Activated naive CD8-positive, alpha-beta T cell treated with anti-CD3 and anti-CD28 coated beads, Interleukin-2, amount 10 ng/mL, durations not matched to agents 7 days and 5 days (primary cell): Measurements from ENCODE around the gene MAPRE2. TPM values are rescaled to one million over a fixed set of nuclear protein-coding genes. Genes with fewer than 3 reads are reported as not detected.

Experiments used
- ATAC-seq: fragments of 150-1000 bp; cut with Tn5 transposase; one replicate; pipeline ENCODE4 v1.10.0; 2021; ENCODE audit warnings: low read depth, moderate library complexity
- POLR2A ChIA-PET: fragments of 350-600 bp; sonication (Branson Sonifier 250); formaldehyde crosslinking; loops from one replicate; lab custom pipeline; 2021; ENCODE audit warnings: antibody characterized with exemption; lab: Charles Lee
- DNase-seq: peaks from one replicate; pipeline ENCODE4 v3.0.0; 2021
- H3K27ac Mint-ChIP-seq: one replicate; pipeline ENCODE4 v1.8.0; 2022; ENCODE audit warnings: mild to moderate bottlenecking, mixed read lengths
- H3K27me3 Mint-ChIP-seq: one replicate; pipeline ENCODE4 v1.8.0; 2022; ENCODE audit warnings: mild to moderate bottlenecking, moderate library complexity, mixed read lengths
- H3K36me3 Mint-ChIP-seq: one replicate; pipeline ENCODE4 v1.8.0; 2021; ENCODE audit warnings: mild to moderate bottlenecking, mixed read lengths
- H3K4me1 Mint-ChIP-seq: one replicate; pipeline ENCODE4 v1.8.0; 2021; ENCODE audit warnings: mixed read lengths
- H3K4me3 Mint-ChIP-seq: one replicate; pipeline ENCODE4 v1.8.0; 2022; ENCODE audit warnings: mild to moderate bottlenecking, moderate library complexity, mixed read lengths
- H3K9me3 Mint-ChIP-seq: one replicate; pipeline ENCODE4 v1.8.0; 2021; ENCODE audit warnings: mixed read lengths
- total RNA-seq, 2 experiments: library from RNA; stranded (reverse); gene quantifications; one replicate each; pipeline ENCODE4 v1.2.3, GENCODE V29; 2021

Gene MAPRE2
- total RNA-seq, 2 experiments from 2014 or later: 61.5 to 63.2 TPM

DNA sequence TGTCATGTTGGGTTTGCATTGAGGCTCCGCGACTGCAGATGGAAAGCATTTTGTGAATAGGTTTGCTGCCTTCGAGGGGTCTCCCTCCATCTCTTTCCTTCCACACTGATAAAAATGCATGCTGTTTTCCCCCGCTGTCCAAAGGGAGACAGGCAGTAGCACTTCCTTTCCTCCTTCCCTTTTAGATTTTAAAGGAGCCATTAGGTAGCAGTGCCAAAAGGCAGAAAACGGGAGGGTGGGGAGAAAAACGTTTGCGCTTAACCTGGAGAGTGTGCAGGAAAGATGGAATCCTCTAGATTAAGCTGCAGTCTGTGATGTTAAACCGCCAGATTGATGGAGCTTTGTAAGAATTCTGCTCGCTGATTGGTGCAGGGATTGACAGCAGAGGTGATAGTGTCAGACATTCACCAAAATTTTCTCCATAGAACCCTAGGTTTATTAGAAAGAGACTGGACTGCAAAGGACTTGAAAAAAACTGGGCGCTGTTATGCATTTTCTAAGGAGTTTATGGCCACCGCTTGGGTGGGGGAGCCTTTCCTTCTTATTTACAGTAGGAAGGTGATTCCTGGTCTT is 688 bp downstream of the MAPRE2 start:
- DNase-seq (no peak), ATAC-seq (peak; percentile 7)
- POLR2A ChIA-PET: interaction anchor here (1.0 to 3.9 kb wide), 6 partner anchors 9 to 200 kb away, joined by 4 to 119 read pairs (median 5); partner anchors contain the start of gene ZNF397
- Mint-ChIP-seq H3K4me1 (peaks cover 48% of the 10 kb centered on the region), H3K36me3 (peaks cover 2% of the 10 kb centered on the region), H3K27ac (peak overlapping the region; percentile 97), H3K9me3 (no peaks in the 10 kb centered on the region), H3K27me3 (peaks cover under 1% of the 10 kb centered on the region), H3K4me3 (peak overlapping the region; percentile 89)

DNA sequence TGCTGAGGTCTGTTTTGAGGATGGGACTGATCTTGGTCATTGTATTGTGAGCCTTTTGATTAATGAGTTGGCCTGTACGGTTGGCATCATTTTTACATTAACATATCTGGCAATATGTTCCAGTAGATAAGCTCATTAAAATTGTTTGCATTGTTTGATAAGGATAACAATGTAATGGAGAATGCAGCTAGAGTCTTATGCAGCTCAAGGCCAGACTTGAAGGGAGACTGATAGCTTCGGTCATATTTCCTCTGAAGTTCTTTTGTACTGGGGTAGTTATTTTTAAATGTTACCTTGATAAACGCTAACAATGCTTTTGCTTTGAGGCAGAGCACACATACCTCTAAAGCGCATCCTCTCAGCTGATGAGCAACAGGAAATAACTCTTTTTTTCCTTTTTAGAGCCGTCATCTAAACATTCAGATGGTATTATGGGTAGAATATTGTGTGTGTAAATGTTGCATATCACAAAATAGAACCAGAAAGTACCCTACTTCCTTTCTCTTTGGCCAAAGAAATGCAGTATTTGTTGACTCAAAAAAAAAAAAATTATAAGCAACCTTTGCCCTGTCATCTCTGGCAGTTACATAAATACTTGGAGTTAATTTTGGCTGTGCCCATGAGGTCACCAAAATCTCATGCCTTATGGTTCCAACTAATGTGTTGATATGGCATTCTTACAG is 1.3 kb downstream of the MAPRE2 start:
- peak; percentile 21 for ATAC-seq
- no peak for DNase-seq
- peak overlapping the region; percentile 97 for H3K27ac Mint-ChIP-seq
- no peaks in the 10 kb centered on the region for H3K27me3 Mint-ChIP-seq
- peaks cover 53% of the 10 kb centered on the region for H3K4me1 Mint-ChIP-seq
- H3K9me3 Mint-ChIP-seq: no peaks in the 10 kb centered on the region
- peaks cover 2% of the 10 kb centered on the region for H3K36me3 Mint-ChIP-seq
- peak overlapping the region; percentile 89 for H3K4me3 Mint-ChIP-seq
- POLR2A ChIA-PET: interaction anchor here (1.0 to 3.9 kb wide), 6 partner anchors 9 to 199 kb away, joined by 4 to 119 read pairs (median 5); partner anchors contain the start of gene ZNF397

DNA sequence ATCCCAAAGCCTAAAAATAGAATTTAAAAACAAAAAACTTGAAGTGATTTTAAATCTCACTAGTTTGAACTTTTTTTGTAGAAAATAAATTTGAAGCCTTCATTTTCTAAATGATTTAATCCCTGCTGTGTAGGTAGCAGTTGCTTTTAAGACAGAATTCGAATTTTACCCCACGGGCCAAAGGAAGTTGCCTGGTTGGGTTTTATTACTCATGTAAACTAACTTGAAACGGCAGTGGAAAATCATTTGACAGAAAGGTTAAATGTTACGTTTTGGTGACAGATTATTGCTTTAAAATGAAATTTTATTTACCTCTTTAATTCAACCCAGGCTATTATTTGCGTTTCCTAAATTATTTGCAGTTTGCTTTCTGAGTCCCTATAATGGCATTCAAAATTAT is 2.0 kb downstream of the MAPRE2 start:
- POLR2A ChIA-PET: interaction anchor here (1.0 to 3.9 kb wide), 3 partner anchors 8 to 79 kb away, joined by 4 to 119 read pairs (median 6); no protein-coding TSS in a partner anchor
- no peak for DNase-seq

DNA sequence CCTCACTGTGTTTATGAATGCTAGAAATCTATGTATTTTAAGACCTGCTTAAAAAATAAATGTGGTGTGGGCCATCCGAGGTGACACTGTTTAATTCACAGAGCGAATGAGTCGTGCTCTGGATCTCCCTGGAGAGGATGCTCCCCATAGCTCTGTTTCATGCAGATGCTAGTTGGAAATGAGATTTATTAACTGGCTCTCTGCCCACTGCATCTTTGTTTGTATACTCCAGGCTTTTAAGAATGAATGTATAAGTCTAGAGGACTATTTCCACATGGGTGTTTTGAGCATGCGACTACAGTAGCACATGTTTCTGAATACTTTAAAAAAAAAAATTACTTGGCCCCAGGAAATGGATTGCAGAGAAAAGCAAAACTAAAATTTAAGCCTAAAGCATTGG is 3.9 kb downstream of the MAPRE2 start:
- peaks cover 65% of the 10 kb centered on the region for H3K4me1 Mint-ChIP-seq
- POLR2A ChIA-PET: interaction anchor here (1.0 kb wide), 1 partner anchor 15 kb away, joined by 5 read pairs; no protein-coding TSS in a partner anchor
- ATAC-seq (no peak), DNase-seq (no peak)
- H3K4me3 Mint-ChIP-seq: peak overlapping the region; percentile 68
- H3K27ac Mint-ChIP-seq: peak overlapping the region; percentile 97
- H3K36me3 Mint-ChIP-seq: peaks cover 10% of the 10 kb centered on the region
- no peaks in the 10 kb centered on the region for H3K27me3 Mint-ChIP-seq
- H3K9me3 Mint-ChIP-seq: peaks cover 2% of the 10 kb centered on the region

More for the DNA sequence above, 2.0 kb downstream of the MAPRE2 start:
- H3K27ac Mint-ChIP-seq: peak overlapping the region; percentile 97
- peak overlapping the region; percentile 89 for H3K4me3 Mint-ChIP-seq
- H3K27me3 Mint-ChIP-seq: no peaks in the 10 kb centered on the region
- peaks cover 7% of the 10 kb centered on the region for H3K36me3 Mint-ChIP-seq
- H3K9me3 Mint-ChIP-seq: peaks cover 2% of the 10 kb centered on the region
- peaks cover 53% of the 10 kb centered on the region for H3K4me1 Mint-ChIP-seq
- ATAC-seq: no peak

DNA sequence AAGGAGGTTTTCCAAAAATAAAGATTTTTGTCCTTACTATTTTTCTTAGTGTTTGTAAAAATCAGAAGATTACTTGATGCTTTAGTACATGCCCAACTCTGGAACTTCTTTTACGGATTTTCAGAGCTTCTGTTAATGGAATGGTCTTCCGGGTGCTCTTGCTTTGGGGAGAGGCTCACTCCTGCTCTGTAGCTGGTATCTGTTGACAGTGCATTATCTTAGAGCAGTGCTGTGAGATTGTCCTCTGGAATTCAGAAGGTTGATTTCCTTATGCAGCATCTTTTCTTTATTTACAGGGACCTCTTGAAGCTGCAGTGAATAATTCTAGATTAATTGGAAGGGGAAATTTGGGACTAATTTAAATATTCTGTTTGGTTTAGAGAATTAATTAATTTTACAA is 4.6 kb downstream of the MAPRE2 start:
- peak overlapping the region; percentile 97 for H3K27ac Mint-ChIP-seq
- peaks cover 2% of the 10 kb centered on the region for H3K9me3 Mint-ChIP-seq
- H3K4me1 Mint-ChIP-seq: peaks cover 70% of the 10 kb centered on the region
- no peak for DNase-seq
- POLR2A ChIA-PET: interaction anchor here (1.7 to 2.5 kb wide), 2 partner anchors 16 to 21 kb away, joined by 3 to 10 read pairs; no protein-coding TSS in a partner anchor
- H3K27me3 Mint-ChIP-seq: no peaks in the 10 kb centered on the region
- no peak for ATAC-seq
- H3K4me3 Mint-ChIP-seq: peak overlapping the region; percentile 68
- H3K36me3 Mint-ChIP-seq: peaks cover 10% of the 10 kb centered on the region

DNA sequence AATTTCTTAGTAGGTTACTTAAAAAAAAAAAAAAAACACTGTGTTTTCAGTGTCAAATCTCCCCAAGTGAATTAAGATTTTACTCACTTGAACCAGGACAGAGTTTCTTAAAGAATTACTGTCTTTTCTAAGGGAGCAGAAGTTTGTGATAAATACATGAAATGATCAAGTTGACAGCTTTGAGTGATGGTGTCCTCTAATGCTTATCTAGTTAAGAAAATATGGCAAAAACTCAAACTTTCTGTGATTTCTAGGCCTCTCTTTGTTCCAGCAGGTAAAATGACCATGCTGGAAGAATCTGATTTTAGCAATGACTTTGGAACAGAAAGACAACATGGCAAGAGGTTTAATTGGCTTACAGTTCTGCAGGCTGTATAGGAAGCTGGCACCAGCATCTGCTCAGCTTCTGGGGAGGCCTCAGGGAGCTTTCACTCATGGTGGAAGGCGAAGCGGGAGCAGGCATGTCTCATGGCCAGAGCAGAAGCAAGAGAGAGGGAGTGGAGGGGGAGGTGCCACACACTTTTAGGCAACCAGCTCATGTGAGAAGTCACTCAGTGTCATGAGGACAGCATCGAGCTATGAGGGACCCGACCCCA is 6.6 kb downstream of the MAPRE2 start:
- peaks cover 80% of the 10 kb centered on the region for H3K4me1 Mint-ChIP-seq
- POLR2A ChIA-PET: interaction anchor here (0.8 to 2.5 kb wide), 3 partner anchors 18 to 250 kb away, joined by 3 to 10 read pairs (median 4); no protein-coding TSS in a partner anchor
- DNase-seq (no peak), ATAC-seq (no peak)
- H3K4me3 Mint-ChIP-seq: peak overlapping the region; percentile 0
- peaks cover 4% of the 10 kb centered on the region for H3K9me3 Mint-ChIP-seq
- H3K27ac Mint-ChIP-seq: peak overlapping the region; percentile 72
- peaks cover 13% of the 10 kb centered on the region for H3K36me3 Mint-ChIP-seq
- no peaks in the 10 kb centered on the region for H3K27me3 Mint-ChIP-seq

DNA sequence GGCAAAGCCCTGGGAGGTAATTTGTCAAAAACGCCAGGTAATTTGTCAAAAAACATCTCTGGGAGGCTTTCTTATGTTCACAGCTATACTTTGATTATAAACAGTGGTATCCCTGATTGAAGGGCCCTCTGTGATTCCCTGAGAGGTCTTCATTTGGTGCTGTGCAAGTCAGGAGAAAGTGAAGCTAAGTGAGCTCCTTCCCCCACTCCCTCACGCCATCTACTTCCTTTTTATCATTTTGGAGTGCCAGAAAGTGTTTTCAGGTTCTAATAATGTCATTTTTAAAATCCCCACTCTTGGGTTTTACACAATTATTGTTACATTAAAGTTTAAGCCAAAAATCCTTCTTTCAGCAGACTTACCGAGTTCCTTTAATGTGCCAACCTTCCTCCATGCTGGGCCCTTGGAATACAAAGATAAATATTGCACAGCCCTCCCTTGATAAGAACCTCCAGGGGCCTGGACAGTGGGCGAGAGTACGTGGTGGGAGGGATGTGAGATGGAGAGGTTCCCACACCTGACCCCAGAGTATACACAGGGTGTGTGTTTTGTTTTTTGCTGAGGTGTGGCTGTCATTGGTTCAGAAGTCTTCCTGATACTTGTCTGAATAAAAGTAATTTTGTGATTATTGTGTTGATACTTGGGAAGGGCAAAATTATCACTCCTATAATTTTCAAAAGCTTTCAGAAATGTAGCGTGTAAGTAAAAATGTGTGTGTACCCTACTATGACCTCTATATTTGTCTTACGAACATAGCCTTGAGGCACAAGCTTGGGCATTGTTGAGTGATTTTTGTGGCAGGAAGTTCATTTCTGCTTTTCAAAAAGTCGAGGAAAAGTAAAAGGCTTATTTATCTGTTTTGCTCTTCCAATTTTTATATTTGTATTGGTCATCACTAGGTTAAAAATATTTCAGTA is 8.2 kb downstream of the MAPRE2 start:
- DNase-seq (no peak), ATAC-seq (no peak)
- Mint-ChIP-seq H3K36me3 (peaks cover 19% of the 10 kb centered on the region), H3K4me1 (peaks cover 66% of the 10 kb centered on the region), H3K27ac (peak overlapping the region; percentile 97), H3K4me3 (peak overlapping the region; percentile 85), H3K27me3 (no peaks in the 10 kb centered on the region), H3K9me3 (peaks cover 4% of the 10 kb centered on the region)
- POLR2A ChIA-PET: interaction anchor here (1.0 to 3.4 kb wide), 4 partner anchors 9 to 923 kb away, joined by 3 to 13 read pairs (median 8); partner anchors contain the start of genes MAPRE2 and RMP24

DNA sequence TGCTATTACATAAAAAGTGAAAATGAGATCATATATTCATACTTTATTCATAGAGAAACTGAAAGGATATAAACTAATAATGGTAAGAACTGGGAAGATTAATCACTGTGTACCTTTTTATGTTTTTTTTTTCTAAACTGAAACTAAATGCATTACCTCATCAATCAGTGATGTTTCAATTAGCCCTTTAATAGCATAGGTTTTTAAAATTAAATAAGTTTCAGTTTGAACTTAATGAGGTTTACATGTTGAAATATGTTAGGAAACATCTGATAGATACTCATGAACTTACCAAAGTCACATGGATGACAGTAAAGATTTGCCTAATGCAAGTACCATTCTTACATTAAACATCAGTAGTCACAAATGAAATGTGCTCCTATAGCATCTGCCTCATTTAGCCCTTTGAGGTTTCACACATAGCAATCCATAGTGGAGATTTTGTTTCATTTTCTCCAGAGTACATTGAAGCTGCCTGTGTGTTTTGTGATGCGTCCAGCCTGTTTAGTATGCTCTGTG is 8.9 kb downstream of the MAPRE2 start:
- Mint-ChIP-seq H3K36me3 (peaks cover 23% of the 10 kb centered on the region), H3K9me3 (peaks cover 4% of the 10 kb centered on the region), H3K27ac (peak overlapping the region; percentile 97), H3K4me1 (peaks cover 59% of the 10 kb centered on the region), H3K27me3 (no peaks in the 10 kb centered on the region), H3K4me3 (peak overlapping the region; percentile 85)
- ATAC-seq (peak; percentile 57), DNase-seq (no peak)
- POLR2A ChIA-PET: interaction anchor here (2.0 to 3.4 kb wide), 3 partner anchors 8 to 21 kb away, joined by 6 to 13 read pairs (median 12); partner anchors contain the start of gene MAPRE2

DNA sequence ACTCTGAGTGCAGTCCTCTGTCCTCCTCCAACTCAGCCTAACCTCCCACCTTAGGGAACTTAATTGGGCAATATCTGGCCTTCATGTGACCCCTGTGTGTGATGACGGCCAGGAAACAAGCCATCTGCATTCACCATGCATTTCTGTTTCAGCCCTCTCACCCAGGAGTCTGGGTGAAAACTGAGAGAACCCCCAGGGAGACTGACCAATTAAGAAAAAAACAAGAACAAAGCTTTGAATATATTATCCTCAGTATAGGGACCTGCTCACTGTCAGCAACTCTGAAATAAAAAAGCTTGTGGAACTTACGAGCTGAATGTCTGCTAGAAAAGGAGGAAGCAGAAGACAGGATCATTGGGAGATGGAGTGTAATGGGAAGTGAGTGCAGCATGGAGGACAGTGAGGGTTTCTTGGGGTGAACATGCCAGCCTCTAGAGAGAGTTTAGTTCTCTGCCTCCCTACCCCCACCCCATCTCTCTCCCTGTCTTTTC is 9.5 kb downstream of the MAPRE2 start:
- no peaks in the 10 kb centered on the region for H3K27me3 Mint-ChIP-seq
- peak overlapping the region; percentile 97 for H3K27ac Mint-ChIP-seq
- peaks cover 52% of the 10 kb centered on the region for H3K4me1 Mint-ChIP-seq
- H3K36me3 Mint-ChIP-seq: peaks cover 25% of the 10 kb centered on the region
- DNase-seq (no peak), ATAC-seq (no peak)
- POLR2A ChIA-PET: interaction anchor here (1.0 to 3.4 kb wide), 4 partner anchors 8 to 86 kb away, joined by 3 to 13 read pairs (median 9); partner anchors contain the start of gene MAPRE2
- H3K9me3 Mint-ChIP-seq: peaks cover 6% of the 10 kb centered on the region
- H3K4me3 Mint-ChIP-seq: peak overlapping the region; percentile 85

DNA sequence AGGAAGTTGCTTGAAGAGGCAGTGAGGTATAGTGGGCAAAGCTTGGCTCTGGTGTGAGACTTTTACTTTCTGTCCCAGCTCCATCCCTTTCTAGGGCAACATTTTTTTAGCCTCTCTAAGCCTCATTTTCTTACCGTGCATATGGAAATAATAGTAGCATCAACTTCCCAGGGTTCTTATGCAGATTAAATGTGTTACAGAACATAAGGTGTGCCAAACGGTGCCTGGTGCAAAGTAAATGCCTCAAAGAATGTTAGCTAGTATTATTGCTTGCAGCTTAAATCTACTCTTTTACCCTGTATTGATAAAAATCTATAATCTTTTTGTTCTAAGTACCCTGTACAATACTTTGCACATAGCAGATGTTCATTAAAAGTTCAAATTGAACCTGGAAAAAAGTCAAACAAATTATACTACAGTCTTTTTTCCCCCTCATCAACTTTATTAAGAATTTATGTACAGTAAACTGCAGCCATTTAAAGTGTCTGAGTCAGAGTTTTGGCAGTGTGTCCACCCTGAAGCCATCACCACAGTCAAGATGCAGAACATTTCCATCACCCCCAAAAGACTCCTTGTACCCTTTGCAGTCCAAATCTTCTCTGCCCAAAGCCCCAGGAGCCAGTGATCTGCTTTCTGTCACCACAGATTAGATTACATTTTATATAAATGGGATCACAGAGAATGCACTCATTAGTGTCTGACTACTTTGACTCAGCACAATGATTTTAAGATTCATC is 10.6 kb downstream of the MAPRE2 start:
- Mint-ChIP-seq H3K36me3 (peaks cover 28% of the 10 kb centered on the region), H3K4me1 (peaks cover 46% of the 10 kb centered on the region), H3K27ac (no peak overlapping the region), H3K27me3 (no peaks in the 10 kb centered on the region), H3K9me3 (peaks cover 6% of the 10 kb centered on the region), H3K4me3 (no peak overlapping the region)
- POLR2A ChIA-PET: interaction anchor here (1.0 to 3.4 kb wide), 4 partner anchors 9 to 85 kb away, joined by 3 to 13 read pairs (median 9); partner anchors contain the start of gene MAPRE2
- no peak for ATAC-seq
- no peak for DNase-seq

DNA sequence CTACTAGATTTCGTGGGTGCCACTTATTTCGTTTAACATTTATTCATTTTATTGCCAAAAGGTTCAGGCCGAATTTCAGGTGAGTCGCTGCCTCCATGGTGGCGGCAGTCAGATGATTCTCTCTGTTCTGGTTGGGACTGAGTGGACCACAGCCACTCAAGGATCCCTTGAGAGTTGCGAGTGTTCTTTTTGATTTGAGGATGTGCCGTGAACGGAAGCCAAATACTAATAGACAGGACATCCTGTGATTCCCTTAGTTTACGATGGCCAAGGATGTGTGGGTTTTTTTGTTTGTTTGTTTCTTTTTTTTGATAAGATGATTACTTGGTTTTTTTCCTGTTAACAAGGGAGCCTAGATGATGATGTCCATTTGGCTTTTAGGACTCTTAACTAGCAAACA is 13.2 kb downstream of the MAPRE2 start:
- POLR2A ChIA-PET: no interaction called here
- no peak for DNase-seq
- peaks cover 33% of the 10 kb centered on the region for H3K4me1 Mint-ChIP-seq
- H3K27me3 Mint-ChIP-seq: no peaks in the 10 kb centered on the region
- ATAC-seq: no peak
- no peak overlapping the region for H3K27ac Mint-ChIP-seq
- H3K36me3 Mint-ChIP-seq: peaks cover 27% of the 10 kb centered on the region
- H3K9me3 Mint-ChIP-seq: peaks cover 4% of the 10 kb centered on the region
- no peak overlapping the region for H3K4me3 Mint-ChIP-seq
